Measurements from ENCODE around the gene TMEM119. TPM values are rescaled to one million over a fixed set of nuclear protein-coding genes. Genes with fewer than 3 reads are reported as not detected.

The TMEM119 gene
- polyA plus RNA-seq, 1 of the 3 experiments (the other 2 are of a cell fraction) = 25.7 TPM

DNA sequence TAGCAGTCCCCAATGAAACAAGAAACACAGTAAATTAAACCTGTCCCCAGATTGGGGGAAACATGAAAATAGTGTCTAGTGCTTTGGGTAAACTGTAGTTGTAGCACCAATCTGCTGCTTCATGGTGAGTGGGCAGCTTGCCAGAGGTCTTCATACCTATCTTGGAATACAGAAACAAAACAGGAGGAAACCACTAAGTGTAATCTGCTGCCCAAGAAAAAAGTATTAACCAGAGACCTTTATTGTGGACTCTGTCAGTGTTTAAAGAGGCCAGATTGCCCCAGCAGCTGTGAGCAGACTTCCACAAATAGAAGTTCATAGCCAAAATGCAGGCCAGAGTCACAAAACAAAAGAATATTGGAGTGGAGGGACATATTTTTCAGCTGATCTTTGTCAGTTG, 33.2 kb downstream of the TMEM119 start:
- CTCF ChIA-PET = interaction anchor here (0.6 to 16.0 kb wide), 10 partner anchors 13 to 319 kb away, joined by 3 to 503 read pairs (median 4); no protein-coding TSS in a partner anchor
- no peak for DNase-seq
- H3K4me2 ChIP-seq = no peak overlapping the region
- POLR2A ChIA-PET = interaction anchor here (0.7 kb wide), 1 partner anchor 40 kb away, joined by 4 read pairs; no protein-coding TSS in a partner anchor
- peaks cover 3% of the 10 kb centered on the region; the same call in 1 of the 2 replicates for H4K20me1 ChIP-seq (ENCODE audit: insufficient read depth)
- TF ChIP-seq SIN3A (IDR thresholded peaks at IDR 0.05; ENCODE audit: borderline replicate concordance, low read depth, low read length) (no peak), IRF3 (IDR thresholded peaks at IDR 0.05; ENCODE audit: low read depth, low read length) (no peak), PBX3 (IDR thresholded peaks at IDR 0.05) (no peak), MEF2A (IDR thresholded peaks at IDR 0.05; ENCODE audit: borderline replicate concordance, low read depth) (no peak), FOXM1 (IDR thresholded peaks at IDR 0.05; ENCODE audit: low read depth) (no peak), TCF12 (IDR thresholded peaks at IDR 0.05) (no peak), SMC3 (IDR thresholded peaks at IDR 0.05; ENCODE audit: low read depth, low read length) (no peak), RCOR1 (IDR thresholded peaks at IDR 0.05; ENCODE audit: low read length) (no peak), FOSL2 (IDR thresholded peaks at IDR 0.05; ENCODE audit: borderline replicate concordance, low read depth) (no peak), TEAD4 (IDR thresholded peaks at IDR 0.05; ENCODE audit: borderline replicate concordance, insufficient read depth) (no peak), YY1 (IDR thresholded peaks at IDR 0.05; ENCODE audit: low read depth) (no peak)
- no peaks in the 10 kb centered on the region for H3K9me3 ChIP-seq
- no peak overlapping the region for H2AFZ ChIP-seq (ENCODE audit: low read depth)
- H3K9ac ChIP-seq = no peak overlapping the region
- H3F3A ChIP-seq (replicated peaks; ENCODE audit: insufficient read depth) = peaks cover 25% of the 10 kb centered on the region
- no peaks in the 10 kb centered on the region for H3K9me2 ChIP-seq
- peak overlapping the region; percentile 65 to 86; a peak in 2 of 4 replicates for H3K27ac ChIP-seq (ENCODE audit: low read depth in 2 of 2, low read length in 1 of 2)
- peaks cover 31 to 33% of the 10 kb centered on the region in 2 experiments for H3K4me1 ChIP-seq (ENCODE audit: control insufficient read depth in 1 of 2, insufficient read depth in 2 of 2, low read depth in 1 of 2, low read length in 1 of 2)
- no peak overlapping the region for H3K4me3 ChIP-seq (ENCODE audit: low read depth in 2 of 2, low read length in 1 of 2)
- peaks cover 40% of the 10 kb centered on the region for H3K79me2 ChIP-seq (ENCODE audit: insufficient read depth)
- peaks cover 46 to 57% of the 10 kb centered on the region in 2 experiments for H3K36me3 ChIP-seq (replicated peaks in 1 of 2; ENCODE audit: control insufficient read depth in 1 of 2, insufficient read depth in 2 of 2, low read length in 1 of 2)
- no peaks in the 10 kb centered on the region for H3K27me3 ChIP-seq (ENCODE audit: insufficient read depth)

DNA sequence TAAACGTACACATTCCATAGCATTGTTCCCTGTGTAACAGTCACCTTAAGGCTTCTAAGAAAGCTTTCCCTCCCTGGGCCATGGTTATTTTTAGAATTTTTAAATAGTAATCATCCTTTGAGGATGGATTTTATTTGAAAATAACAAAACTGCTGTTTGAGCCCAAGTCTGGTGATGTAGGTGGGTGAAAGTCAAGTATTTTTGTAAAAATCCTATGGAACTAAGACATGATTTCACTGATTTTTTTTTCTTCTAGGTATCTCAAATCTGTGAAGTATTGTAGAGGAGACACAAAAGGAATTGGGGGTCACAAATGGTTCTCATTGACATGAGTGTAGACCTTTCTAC, 34.1 kb downstream of the TMEM119 start:
- H3K9ac ChIP-seq = no peak overlapping the region; the same call in 1 of the 2 replicates
- TF ChIP-seq FOSL2 (IDR thresholded peaks at IDR 0.05; ENCODE audit: borderline replicate concordance, low read depth) (no peak), ELF1 (IDR thresholded peaks at IDR 0.05) (no peak), NFIC (IDR thresholded peaks at IDR 0.05; ENCODE audit: borderline replicate concordance) (no peak), RXRA (IDR thresholded peaks at IDR 0.05; ENCODE audit: borderline replicate concordance, low read depth) (no peak), REST (IDR thresholded peaks at IDR 0.05; ENCODE audit: low read depth, low read length) (no peak), GATA2 (CRISPR knock-in tag; IDR thresholded peaks at IDR 0.05) (no peak)
- TF ChIP-seq, protein P1, sequence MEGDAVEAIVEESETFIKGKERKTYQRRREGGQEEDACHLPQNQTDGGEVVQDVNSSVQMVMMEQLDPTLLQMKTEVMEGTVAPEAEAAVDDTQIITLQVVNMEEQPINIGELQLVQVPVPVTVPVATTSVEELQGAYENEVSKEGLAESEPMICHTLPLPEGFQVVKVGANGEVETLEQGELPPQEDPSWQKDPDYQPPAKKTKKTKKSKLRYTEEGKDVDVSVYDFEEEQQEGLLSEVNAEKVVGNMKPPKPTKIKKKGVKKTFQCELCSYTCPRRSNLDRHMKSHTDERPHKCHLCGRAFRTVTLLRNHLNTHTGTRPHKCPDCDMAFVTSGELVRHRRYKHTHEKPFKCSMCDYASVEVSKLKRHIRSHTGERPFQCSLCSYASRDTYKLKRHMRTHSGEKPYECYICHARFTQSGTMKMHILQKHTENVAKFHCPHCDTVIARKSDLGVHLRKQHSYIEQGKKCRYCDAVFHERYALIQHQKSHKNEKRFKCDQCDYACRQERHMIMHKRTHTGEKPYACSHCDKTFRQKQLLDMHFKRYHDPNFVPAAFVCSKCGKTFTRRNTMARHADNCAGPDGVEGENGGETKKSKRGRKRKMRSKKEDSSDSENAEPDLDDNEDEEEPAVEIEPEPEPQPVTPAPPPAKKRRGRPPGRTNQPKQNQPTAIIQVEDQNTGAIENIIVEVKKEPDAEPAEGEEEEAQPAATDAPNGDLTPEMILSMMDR (IDR thresholded peaks at IDR 0.05) = no peak
- TF ChIP-seq, protein P2, sequence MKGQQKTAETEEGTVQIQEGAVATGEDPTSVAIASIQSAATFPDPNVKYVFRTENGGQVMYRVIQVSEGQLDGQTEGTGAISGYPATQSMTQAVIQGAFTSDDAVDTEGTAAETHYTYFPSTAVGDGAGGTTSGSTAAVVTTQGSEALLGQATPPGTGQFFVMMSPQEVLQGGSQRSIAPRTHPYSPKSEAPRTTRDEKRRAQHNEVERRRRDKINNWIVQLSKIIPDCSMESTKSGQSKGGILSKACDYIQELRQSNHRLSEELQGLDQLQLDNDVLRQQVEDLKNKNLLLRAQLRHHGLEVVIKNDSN (IDR thresholded peaks at IDR 0.05; ENCODE audit: borderline replicate concordance, low read depth) = no peak
- TF ChIP-seq, protein P3, sequence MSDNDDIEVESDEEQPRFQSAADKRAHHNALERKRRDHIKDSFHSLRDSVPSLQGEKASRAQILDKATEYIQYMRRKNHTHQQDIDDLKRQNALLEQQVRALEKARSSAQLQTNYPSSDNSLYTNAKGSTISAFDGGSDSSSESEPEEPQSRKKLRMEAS (IDR thresholded peaks at IDR 0.05; ENCODE audit: low read depth) = no peak

More for the DNA sequence above, 34.1 kb downstream of the TMEM119 start:
- H3K4me1 ChIP-seq (ENCODE audit: control insufficient read depth in 1 of 2, insufficient read depth in 2 of 2, low read depth in 1 of 2, low read length in 1 of 2) = peaks cover 31 to 38% of the 10 kb centered on the region in 2 experiments
- CTCF ChIA-PET = interaction anchor here (0.6 to 16.0 kb wide), 15 partner anchors 14 to 572 kb away, joined by 3 to 503 read pairs (median 3); no protein-coding TSS in a partner anchor
- H3K36me3 ChIP-seq (replicated peaks in 1 of 2; ENCODE audit: control insufficient read depth in 1 of 2, insufficient read depth in 2 of 2, low read length in 1 of 2) = peaks cover 39 to 48% of the 10 kb centered on the region in 2 experiments
- no peaks in the 10 kb centered on the region for H3K27me3 ChIP-seq (ENCODE audit: insufficient read depth)
- H3K4me3 ChIP-seq (ENCODE audit: low read depth in 2 of 2, low read length in 1 of 2) = peak overlapping the region; percentile 67 to 97
- H3K4me2 ChIP-seq = peak overlapping the region; percentile 94
- H3F3A ChIP-seq (replicated peaks; ENCODE audit: insufficient read depth) = peaks cover 25% of the 10 kb centered on the region
- H3K79me2 ChIP-seq (ENCODE audit: insufficient read depth) = peaks cover 50% of the 10 kb centered on the region
- H4K20me1 ChIP-seq (ENCODE audit: insufficient read depth) = peaks cover 5% of the 10 kb centered on the region; the same call in 1 of the 2 replicates
- H2AFZ ChIP-seq (ENCODE audit: low read depth) = no peak overlapping the region
- no peaks in the 10 kb centered on the region for H3K9me2 ChIP-seq
- 0% methylated on average over 1 of the region's 1 CpG for WGBS (ENCODE audit: low lambda C conversion rate)
- H3K27ac ChIP-seq (ENCODE audit: low read depth in 2 of 2, low read length in 1 of 2) = peak overlapping the region; percentile 28 to 65; a peak in 3 of 4 replicates
- no peaks in the 10 kb centered on the region for H3K9me3 ChIP-seq
- POLR2A ChIA-PET = no interaction called here
- no peak for DNase-seq
